HCT116 (cell line): ENCODE results near the gene WIPF3. TPM values are rescaled to one million over a fixed set of nuclear protein-coding genes. Genes with fewer than 3 reads are reported as not detected.

Experiments used
- ATAC-seq: fragments of 200-7000 bp; cut with Tn5 transposase; 2 replicates; pipeline ENCODE4 v1.9.1; 2020; ENCODE audit warnings: mild to moderate bottlenecking, moderate library complexity
- BruUV-seq: library from RNA; stranded (reverse); fragments of 400-500 nt; replicated peaks from 2 replicates; lab custom pipeline; 2021; lab: Mats Ljungman, UMichigan
- CTCF ChIA-PET: fragments of 300-600 bp; sonication (Branson Sonifier 250); formaldehyde crosslinking; loops from one replicate; lab custom pipeline; 2021; ENCODE audit warnings: antibody characterized with exemption; lab: Charles Lee
- POLR2A ChIA-PET: fragments of 300-600, 350-600 bp; sonication (Branson Sonifier 250); formaldehyde crosslinking; loops from one replicate; lab custom pipeline; 2021; ENCODE audit warnings: antibody characterized with exemption; lab: Charles Lee
- RAD21 ChIA-PET, 2 experiments: fragments of 300-600 bp; sonication (Branson Sonifier 250); formaldehyde crosslinking; loops; one replicate each; lab custom pipeline; 2023; ENCODE audit warnings: low total read pairs in 2 of 2; ENCODE audit not compliant: uncharacterized antibody in 2 of 2, unreplicated experiment in 2 of 2, low non-redundant PET in 1 of 2; lab: Charles Lee
- DNase-seq: peaks from one replicate; pipeline ENCODE4 v3.0.0-alpha.2; 2010; ENCODE audit warnings: low read depth, low spot score
- H2AFZ ChIP-seq: fragments of 200-600 bp; shearing (Covaris generic), sonication (generic); 2 replicates; pipeline ENCODE4 v1.6.1; 2017; ENCODE audit warnings: low read depth, mixed run types, mixed read lengths, antibody characterized with exemption, low read length; ENCODE audit not compliant: poor library complexity, severe bottlenecking
- H3K27ac ChIP-seq: 2 replicates; pipeline ENCODE4 v1.5.1; 2012; ENCODE audit warnings: low read depth, low read length
- H3K27me3 ChIP-seq: fragments of 200-600 bp; sonication (generic); 2 replicates; pipeline ENCODE4 v1.6.1; 2016; ENCODE audit warnings: mixed run types, low read length, mixed read lengths; ENCODE audit not compliant: insufficient read depth
- H3K36me3 ChIP-seq, 2 experiments: fragments of 200-500 bp in 1 of 2; fragments of 200-600 bp in 1 of 2; sonication (Bioruptor generic) in 1 of 2; sonication (generic) in 1 of 2; 2 replicates each; pipeline versions ENCODE4 v1.5.1 to v1.6.1; 2014 to 2016; ENCODE audit warnings: low read length in 2 of 2, inconsistent platforms in 1 of 2, mixed read lengths in 1 of 2, mixed run types in 1 of 2; ENCODE audit not compliant: insufficient read depth in 2 of 2, control insufficient read depth in 1 of 2
- H3K4me1 ChIP-seq, 2 experiments: fragments of 200-600 bp in 1 of 2; sonication (generic) in 1 of 2; 2 replicates each; pipeline versions ENCODE4 v1.5.1 to v1.6.1; 2012 to 2017; ENCODE audit warnings: low read length in 2 of 2, inconsistent platforms in 1 of 2, mild to moderate bottlenecking in 1 of 2, mixed read lengths in 1 of 2, mixed run types in 1 of 2, moderate library complexity in 1 of 2; ENCODE audit not compliant: insufficient read depth in 2 of 2, control insufficient read depth in 1 of 2
- H3K4me2 ChIP-seq: fragments of 200-600 bp; sonication (generic); 2 replicates; pipeline ENCODE4 v1.6.1; 2017; ENCODE audit warnings: mixed run types, low read length, mixed read lengths
- H3K4me3 ChIP-seq, 2 experiments: fragments of 200-600 bp in 1 of 2; sonication (generic) in 1 of 2; replicated peaks in 1 of 2; 2 replicates each; pipeline ENCODE4 v1.5.1; 2011 to 2016; ENCODE audit warnings: low read length in 2 of 2, control low read depth in 1 of 2, low read depth in 1 of 2, mild to moderate bottlenecking in 1 of 2, mixed read lengths in 1 of 2, mixed run types in 1 of 2
- H3K79me2 ChIP-seq: fragments of 200-600 bp; sonication (generic); 2 replicates; pipeline ENCODE4 v1.6.1; 2017; ENCODE audit warnings: mild to moderate bottlenecking, mixed run types, low read length, moderate library complexity, mixed read lengths; ENCODE audit not compliant: insufficient read depth
- H3K9ac ChIP-seq: fragments of 200-600 bp; sonication (generic); 2 replicates; pipeline ENCODE4 v1.6.1; 2016; ENCODE audit warnings: low read length, mixed read lengths
- H3K9me2 ChIP-seq: fragments of 200-600 bp; sonication (generic), shearing (Covaris generic); 2 replicates; pipeline ENCODE4 v1.6.1; 2017; ENCODE audit warnings: mixed run types, mild to moderate bottlenecking, moderate library complexity; ENCODE audit not compliant: insufficient read depth
- H3K9me3 ChIP-seq, 2 experiments: fragments of 200-500 bp in 1 of 2; fragments of 200-600 bp in 1 of 2; sonication (Bioruptor generic) in 1 of 2; sonication (generic) in 1 of 2; 2 replicates each; pipeline ENCODE4 v1.6.1; 2014 to 2017; ENCODE audit warnings: low read length in 2 of 2, mixed read lengths in 2 of 2, inconsistent platforms in 1 of 2, low read depth in 1 of 2, mild to moderate bottlenecking in 1 of 2, mixed run types in 1 of 2, moderate library complexity in 1 of 2; ENCODE audit not compliant: control insufficient read depth in 1 of 2, insufficient read depth in 1 of 2
- H4K20me1 ChIP-seq: fragments of 200-600 bp; sonication (generic), shearing (Covaris generic); 2 replicates; pipeline ENCODE4 v1.6.1; 2017; ENCODE audit warnings: mixed run types, mild to moderate bottlenecking, moderate library complexity; ENCODE audit not compliant: insufficient read depth
- CBX3 ChIP-seq: IDR thresholded peaks from 2 replicates; pipeline ENCODE4 v1.6.1; 2012; ENCODE audit warnings: low read depth
- CEBPB ChIP-seq: IDR thresholded peaks from 2 replicates; pipeline ENCODE4 v1.6.1; 2012; ENCODE audit warnings: low read depth
- EZH2 ChIP-seq: fragments of 200-600 bp; sonication (generic); IDR thresholded peaks from 2 replicates; pipeline ENCODE4 v1.6.1; 2017; ENCODE audit warnings: antibody characterized with exemption, mixed run types
- POLR2A ChIP-seq: IDR thresholded peaks from 2 replicates; pipeline ENCODE4 v1.7.0; 2011; ENCODE audit warnings: borderline replicate concordance; ENCODE audit not compliant: insufficient read depth, insufficient read length; ENCODE audit errors: extremely low read depth
- POLR2AphosphoS5 ChIP-seq: IDR thresholded peaks from 2 replicates; pipeline ENCODE4 v1.6.1; 2011; ENCODE audit warnings: mild to moderate bottlenecking, low read depth, low read length, moderate library complexity
- RAD21 ChIP-seq: IDR thresholded peaks from 2 replicates; pipeline ENCODE4 v1.6.1; 2012; ENCODE audit warnings: low read depth, mild to moderate bottlenecking
- SP1 ChIP-seq: IDR thresholded peaks from 2 replicates; pipeline ENCODE4 v1.6.1; 2012; ENCODE audit warnings: low read depth
- SRF ChIP-seq: IDR thresholded peaks from 2 replicates; pipeline ENCODE4 v1.6.1; 2012; ENCODE audit warnings: low read depth
- TCF7L2 ChIP-seq: IDR thresholded peaks from 2 replicates; pipeline ENCODE4 v1.7.0; 2011; ENCODE audit warnings: borderline replicate concordance, inconsistent platforms; ENCODE audit not compliant: insufficient read depth, insufficient read length; ENCODE audit errors: extremely low read depth
- YY1 ChIP-seq: IDR thresholded peaks from 2 replicates; pipeline ENCODE4 v1.6.1; 2011; ENCODE audit warnings: low read length, low read depth, moderate library complexity, mild to moderate bottlenecking; ENCODE audit not compliant: insufficient replicate concordance; ENCODE audit errors: extremely low read depth
- ZNF274 ChIP-seq: fragments of 200-500 bp; sonication (Bioruptor generic); IDR thresholded peaks from 2 replicates; pipeline ENCODE4 v1.6.1; 2014; ENCODE audit warnings: mild to moderate bottlenecking, low read depth, low read length, inconsistent platforms
- intact Hi-C: fragments of 100-400 bp; cut with micrococcal nuclease; formaldehyde crosslinking; loops from 2 replicates; pipeline ENCODE4 v1.10.0; 2022
- total RNA-seq: library from RNA; stranded (reverse); gene quantifications from one replicate; pipeline ENCODE4 v1.2.1, GENCODE V29; 2021; ENCODE audit not compliant: unreplicated experiment
- TF ChIP-seq, protein P1 (sequence below): IDR thresholded peaks from 2 replicates; pipeline ENCODE4 v1.6.1; 2012
- TF ChIP-seq, protein P2 (sequence below): IDR thresholded peaks from 2 replicates; pipeline ENCODE4 v1.6.1; 2012; ENCODE audit warnings: low read depth
- TF ChIP-seq, protein P3 (sequence below): IDR thresholded peaks from 2 replicates; pipeline ENCODE4 v1.6.1; 2011; ENCODE audit warnings: mild to moderate bottlenecking, low read length, moderate library complexity; ENCODE audit not compliant: insufficient replicate concordance; ENCODE audit errors: extremely low read depth
- TF ChIP-seq, protein P4 (sequence below), 3 experiments: fragments of 200-600 bp in 1 of 3; sonication (generic) in 1 of 3; IDR thresholded peaks in 2 of 3; conservative IDR thresholded peaks in 1 of 3; 2 replicates each; pipeline ENCODE4 v1.5.1; 2012 to 2017; ENCODE audit warnings: low read depth in 2 of 3, low read length in 2 of 3, antibody characterized with exemption in 1 of 3, borderline replicate concordance in 1 of 3, control low read depth in 1 of 3, mild to moderate bottlenecking in 1 of 3, mixed read lengths in 1 of 3, mixed run types in 1 of 3, moderate library complexity in 1 of 3; ENCODE audit not compliant: insufficient read depth in 1 of 3

The WIPF3 gene
- total RNA-seq, 1 experiment from 2014 or later = 8.6 TPM

DNA sequence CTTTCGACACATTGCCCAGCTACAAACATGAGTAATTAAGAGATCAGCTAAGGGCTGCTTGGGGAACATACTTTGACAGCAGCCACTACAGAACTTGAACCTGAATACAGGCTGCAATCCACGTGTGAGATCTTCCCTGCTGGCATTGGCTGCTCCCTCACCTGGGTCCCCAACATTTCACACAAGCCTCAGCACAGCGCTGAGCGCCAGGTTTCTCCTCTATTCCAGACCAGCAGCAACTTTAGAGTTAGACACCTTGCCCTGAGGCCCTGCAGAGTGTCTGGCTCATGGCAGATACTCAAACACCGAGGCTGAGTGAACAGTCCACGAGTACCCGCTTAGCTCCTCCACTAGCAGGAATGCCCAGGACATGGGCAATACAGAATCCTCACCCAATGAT is 1.3 kb upstream of the WIPF3 start:
- CTCF ChIA-PET = no interaction called here
- Histone ChIP-seq H3K36me3 (no peaks in the 10 kb centered on the region), H3K9ac (no peak overlapping the region), H3K79me2 (no peaks in the 10 kb centered on the region), H3K27ac (no peak overlapping the region), H4K20me1 (no peaks in the 10 kb centered on the region), H2AFZ (no peak overlapping the region), H3K4me2 (no peak overlapping the region), H3K4me3 (no peak overlapping the region), H3K27me3 (no peaks in the 10 kb centered on the region), H3K9me3 (no peaks in the 10 kb centered on the region), H3K9me2 (no peaks in the 10 kb centered on the region), H3K4me1 (peaks cover 10 to 21% of the 10 kb centered on the region in 2 experiments; a peak in 3 of 4 replicates)
- RAD21 ChIA-PET = no interaction called here
- DNase-seq = no peak
- no peak for ATAC-seq
- BruUV-seq = no TSS peak
- intact Hi-C loops = no loop called here
- POLR2A ChIA-PET = no interaction called here
- TF ChIP-seq ZNF274 = no peak
- TF ChIP-seq YY1 = no peak
- no peak for TF ChIP-seq TCF7L2
- TF ChIP-seq CEBPB = no peak
- no peak for TF ChIP-seq SP1
- no peak for TF ChIP-seq POLR2A
- TF ChIP-seq, protein P1, sequence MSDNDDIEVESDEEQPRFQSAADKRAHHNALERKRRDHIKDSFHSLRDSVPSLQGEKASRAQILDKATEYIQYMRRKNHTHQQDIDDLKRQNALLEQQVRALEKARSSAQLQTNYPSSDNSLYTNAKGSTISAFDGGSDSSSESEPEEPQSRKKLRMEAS = no peak
- TF ChIP-seq SRF = no peak
- TF ChIP-seq, protein P2, sequence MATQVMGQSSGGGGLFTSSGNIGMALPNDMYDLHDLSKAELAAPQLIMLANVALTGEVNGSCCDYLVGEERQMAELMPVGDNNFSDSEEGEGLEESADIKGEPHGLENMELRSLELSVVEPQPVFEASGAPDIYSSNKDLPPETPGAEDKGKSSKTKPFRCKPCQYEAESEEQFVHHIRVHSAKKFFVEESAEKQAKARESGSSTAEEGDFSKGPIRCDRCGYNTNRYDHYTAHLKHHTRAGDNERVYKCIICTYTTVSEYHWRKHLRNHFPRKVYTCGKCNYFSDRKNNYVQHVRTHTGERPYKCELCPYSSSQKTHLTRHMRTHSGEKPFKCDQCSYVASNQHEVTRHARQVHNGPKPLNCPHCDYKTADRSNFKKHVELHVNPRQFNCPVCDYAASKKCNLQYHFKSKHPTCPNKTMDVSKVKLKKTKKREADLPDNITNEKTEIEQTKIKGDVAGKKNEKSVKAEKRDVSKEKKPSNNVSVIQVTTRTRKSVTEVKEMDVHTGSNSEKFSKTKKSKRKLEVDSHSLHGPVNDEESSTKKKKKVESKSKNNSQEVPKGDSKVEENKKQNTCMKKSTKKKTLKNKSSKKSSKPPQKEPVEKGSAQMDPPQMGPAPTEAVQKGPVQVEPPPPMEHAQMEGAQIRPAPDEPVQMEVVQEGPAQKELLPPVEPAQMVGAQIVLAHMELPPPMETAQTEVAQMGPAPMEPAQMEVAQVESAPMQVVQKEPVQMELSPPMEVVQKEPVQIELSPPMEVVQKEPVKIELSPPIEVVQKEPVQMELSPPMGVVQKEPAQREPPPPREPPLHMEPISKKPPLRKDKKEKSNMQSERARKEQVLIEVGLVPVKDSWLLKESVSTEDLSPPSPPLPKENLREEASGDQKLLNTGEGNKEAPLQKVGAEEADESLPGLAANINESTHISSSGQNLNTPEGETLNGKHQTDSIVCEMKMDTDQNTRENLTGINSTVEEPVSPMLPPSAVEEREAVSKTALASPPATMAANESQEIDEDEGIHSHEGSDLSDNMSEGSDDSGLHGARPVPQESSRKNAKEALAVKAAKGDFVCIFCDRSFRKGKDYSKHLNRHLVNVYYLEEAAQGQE = no peak
- no peak for TF ChIP-seq CBX3
- TF ChIP-seq, protein P3, sequence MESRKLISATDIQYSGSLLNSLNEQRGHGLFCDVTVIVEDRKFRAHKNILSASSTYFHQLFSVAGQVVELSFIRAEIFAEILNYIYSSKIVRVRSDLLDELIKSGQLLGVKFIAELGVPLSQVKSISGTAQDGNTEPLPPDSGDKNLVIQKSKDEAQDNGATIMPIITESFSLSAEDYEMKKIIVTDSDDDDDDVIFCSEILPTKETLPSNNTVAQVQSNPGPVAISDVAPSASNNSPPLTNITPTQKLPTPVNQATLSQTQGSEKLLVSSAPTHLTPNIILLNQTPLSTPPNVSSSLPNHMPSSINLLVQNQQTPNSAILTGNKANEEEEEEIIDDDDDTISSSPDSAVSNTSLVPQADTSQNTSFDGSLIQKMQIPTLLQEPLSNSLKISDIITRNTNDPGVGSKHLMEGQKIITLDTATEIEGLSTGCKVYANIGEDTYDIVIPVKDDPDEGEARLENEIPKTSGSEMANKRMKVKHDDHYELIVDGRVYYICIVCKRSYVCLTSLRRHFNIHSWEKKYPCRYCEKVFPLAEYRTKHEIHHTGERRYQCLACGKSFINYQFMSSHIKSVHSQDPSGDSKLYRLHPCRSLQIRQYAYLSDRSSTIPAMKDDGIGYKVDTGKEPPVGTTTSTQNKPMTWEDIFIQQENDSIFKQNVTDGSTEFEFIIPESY = no peak
- TF ChIP-seq RAD21 = no peak
- no peak for TF ChIP-seq POLR2AphosphoS5
- no peak for TF ChIP-seq EZH2
- TF ChIP-seq, protein P4, sequence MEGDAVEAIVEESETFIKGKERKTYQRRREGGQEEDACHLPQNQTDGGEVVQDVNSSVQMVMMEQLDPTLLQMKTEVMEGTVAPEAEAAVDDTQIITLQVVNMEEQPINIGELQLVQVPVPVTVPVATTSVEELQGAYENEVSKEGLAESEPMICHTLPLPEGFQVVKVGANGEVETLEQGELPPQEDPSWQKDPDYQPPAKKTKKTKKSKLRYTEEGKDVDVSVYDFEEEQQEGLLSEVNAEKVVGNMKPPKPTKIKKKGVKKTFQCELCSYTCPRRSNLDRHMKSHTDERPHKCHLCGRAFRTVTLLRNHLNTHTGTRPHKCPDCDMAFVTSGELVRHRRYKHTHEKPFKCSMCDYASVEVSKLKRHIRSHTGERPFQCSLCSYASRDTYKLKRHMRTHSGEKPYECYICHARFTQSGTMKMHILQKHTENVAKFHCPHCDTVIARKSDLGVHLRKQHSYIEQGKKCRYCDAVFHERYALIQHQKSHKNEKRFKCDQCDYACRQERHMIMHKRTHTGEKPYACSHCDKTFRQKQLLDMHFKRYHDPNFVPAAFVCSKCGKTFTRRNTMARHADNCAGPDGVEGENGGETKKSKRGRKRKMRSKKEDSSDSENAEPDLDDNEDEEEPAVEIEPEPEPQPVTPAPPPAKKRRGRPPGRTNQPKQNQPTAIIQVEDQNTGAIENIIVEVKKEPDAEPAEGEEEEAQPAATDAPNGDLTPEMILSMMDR (IDR thresholded peaks at IDR 0.05 in 2 of 3, conservative IDR thresholded peaks at IDR 0.05 in 1 of 3; ENCODE audit: borderline replicate concordance in 1 of 3, insufficient read depth in 1 of 3, low read depth in 2 of 3, low read length in 2 of 3) = no peak
